Measurements from ENCODE around the gene RIMS1. TPM values are rescaled to one million over a fixed set of nuclear protein-coding genes. Genes with fewer than 3 reads are reported as not detected.

The RIMS1 gene
- total and polyA plus RNA-seq, 4 experiments from 2014 or later = not detected

- Mint-ChIP-seq H3K36me3 (no peaks in the 10 kb centered on the region), H3K4me3 (no peak overlapping the region), H3K27me3 (no peaks in the 10 kb centered on the region), H3K27ac (no peak overlapping the region), H3K4me1 (no peaks in the 10 kb centered on the region), H3K9me3 (peaks cover 0 to 15% (median 7%) of the 10 kb centered on the region in 8 donors)
- H3K36me3 ChIP-seq (ENCODE audit: insufficient read depth, low read length) = no peaks in the 10 kb centered on the region
- no peaks in the 10 kb centered on the region for H3K9me3 ChIP-seq (ENCODE audit: control insufficient read depth in 1 of 2, low read length in 2 of 2)
- no peak overlapping the region for H3K27ac ChIP-seq (ENCODE audit: low read depth, low read length)
- POLR2A ChIA-PET (ENCODE audit: partially characterized antibody) = no interaction called here
- intact Hi-C loops (cut with micrococcal nuclease) = no loop called here
- no peak for DNase-seq
- no peaks in the 10 kb centered on the region for H3K4me1 ChIP-seq (ENCODE audit: insufficient read depth, low read length)
- CTCF ChIA-PET (ENCODE audit: partially characterized antibody) = no interaction called here
- no peaks in the 10 kb centered on the region for H3K27me3 ChIP-seq (ENCODE audit: insufficient read depth, low read length)
- no peak overlapping the region for H3K4me3 ChIP-seq (ENCODE audit: low read length in 2 of 2)
Measured at GRCh38 chr6:72149715-72150114, 263.4 kb downstream of the RIMS1 start.

- no peak overlapping the region for H3K4me3 ChIP-seq (ENCODE audit: low read length in 2 of 2)
- H3K36me3 ChIP-seq (ENCODE audit: insufficient read depth, low read length) = no peaks in the 10 kb centered on the region
- no peak overlapping the region for H3K27ac Mint-ChIP-seq
- H3K27me3 ChIP-seq (ENCODE audit: insufficient read depth, low read length) = no peaks in the 10 kb centered on the region
- CTCF ChIA-PET (ENCODE audit: partially characterized antibody) = no interaction called here
- no peak overlapping the region for H3K27ac ChIP-seq (ENCODE audit: low read depth, low read length)
- no peaks in the 10 kb centered on the region for H3K4me1 ChIP-seq (ENCODE audit: insufficient read depth, low read length)
- no peaks in the 10 kb centered on the region for H3K4me1 Mint-ChIP-seq
- no peak overlapping the region for H3K4me3 Mint-ChIP-seq
- POLR2A ChIA-PET (ENCODE audit: partially characterized antibody) = no interaction called here
- DNase-seq = no peak
- no peaks in the 10 kb centered on the region for H3K27me3 Mint-ChIP-seq
- intact Hi-C loops (cut with micrococcal nuclease) = no loop called here
- H3K9me3 Mint-ChIP-seq = peaks cover 0 to 18% (median 6%) of the 10 kb centered on the region in 8 donors
- H3K36me3 Mint-ChIP-seq = no peaks in the 10 kb centered on the region
- H3K9me3 ChIP-seq (ENCODE audit: control insufficient read depth in 1 of 2, low read length in 2 of 2) = no peaks in the 10 kb centered on the region
Measured at GRCh38 chr6:72151742-72152141, 265.4 kb downstream of the RIMS1 start.

GRCh38 chr6:72175916-72176315 is 289.6 kb downstream of the RIMS1 start:
- ChIA-PET CTCF (ENCODE audit: partially characterized antibody) (no interaction called here), POLR2A (ENCODE audit: partially characterized antibody) (no interaction called here)
- Mint-ChIP-seq H3K4me3 (no peak overlapping the region), H3K36me3 (no peaks in the 10 kb centered on the region), H3K9me3 (peaks cover 0 to 4% (median 0%) of the 10 kb centered on the region in 8 donors), H3K27ac (no peak overlapping the region), H3K27me3 (peaks cover 2 to 4% of the 10 kb centered on the region in 2 donors), H3K4me1 (no peaks in the 10 kb centered on the region)
- Histone ChIP-seq H3K9me3 (ENCODE audit: control insufficient read depth in 1 of 2, low read length in 2 of 2) (no peaks in the 10 kb centered on the region), H3K27ac (ENCODE audit: low read depth, low read length) (no peak overlapping the region), H3K4me1 (ENCODE audit: insufficient read depth, low read length) (no peaks in the 10 kb centered on the region), H3K36me3 (ENCODE audit: insufficient read depth, low read length) (no peaks in the 10 kb centered on the region), H3K4me3 (ENCODE audit: low read length in 2 of 2) (no peak overlapping the region), H3K27me3 (ENCODE audit: insufficient read depth, low read length) (no peaks in the 10 kb centered on the region)
- intact Hi-C loops (cut with micrococcal nuclease) = no loop called here
- DNase-seq = no peak

GRCh38 chr6:72182337-72183246 is 296.2 kb downstream of the RIMS1 start:
- no peak overlapping the region for H3K4me3 ChIP-seq (ENCODE audit: low read length in 2 of 2)
- H3K9me3 Mint-ChIP-seq = peaks cover 0 to 17% (median 6%) of the 10 kb centered on the region in 8 donors
- no peak overlapping the region for H3K27ac Mint-ChIP-seq
- H3K9me3 ChIP-seq (ENCODE audit: control insufficient read depth in 1 of 2, low read length in 2 of 2) = no peaks in the 10 kb centered on the region
- H3K4me3 Mint-ChIP-seq = peak overlapping the region in 4 of 8 donors; percentile 23 to 68 (median 38)
- H3K27me3 Mint-ChIP-seq = peaks cover 17 to 18% of the 10 kb centered on the region in 2 donors
- no peak overlapping the region for H3K27ac ChIP-seq (ENCODE audit: low read depth, low read length)
- peaks cover 0 to 4% of the 10 kb centered on the region in 2 donors for H3K36me3 Mint-ChIP-seq
- no peaks in the 10 kb centered on the region for H3K36me3 ChIP-seq (ENCODE audit: insufficient read depth, low read length)
- H3K4me1 Mint-ChIP-seq = peaks cover 3 to 9% (median 4%) of the 10 kb centered on the region in 4 donors
- H3K27me3 ChIP-seq (ENCODE audit: insufficient read depth, low read length) = no peaks in the 10 kb centered on the region
- no peak for DNase-seq
- H3K4me1 ChIP-seq (ENCODE audit: insufficient read depth, low read length) = no peaks in the 10 kb centered on the region
- intact Hi-C loops (cut with micrococcal nuclease) = no loop called here
- POLR2A ChIA-PET (ENCODE audit: partially characterized antibody) = no interaction called here
- CTCF ChIA-PET (ENCODE audit: partially characterized antibody) = no interaction called here

GRCh38 chr6:72203983-72204382 is 317.6 kb downstream of the RIMS1 start:
- DNase-seq = no peak
- no peaks in the 10 kb centered on the region for H3K9me3 ChIP-seq (ENCODE audit: control insufficient read depth in 1 of 2, low read length in 2 of 2)
- H3K27me3 ChIP-seq (ENCODE audit: insufficient read depth, low read length) = no peaks in the 10 kb centered on the region
- CTCF ChIA-PET (ENCODE audit: partially characterized antibody) = no interaction called here
- H3K27me3 Mint-ChIP-seq = no peaks in the 10 kb centered on the region
- H3K27ac Mint-ChIP-seq = no peak overlapping the region
- H3K27ac ChIP-seq (ENCODE audit: low read depth, low read length) = no peak overlapping the region
- no peaks in the 10 kb centered on the region for H3K4me1 ChIP-seq (ENCODE audit: insufficient read depth, low read length)
- no peaks in the 10 kb centered on the region for H3K4me1 Mint-ChIP-seq
- H3K36me3 Mint-ChIP-seq = no peaks in the 10 kb centered on the region
- H3K36me3 ChIP-seq (ENCODE audit: insufficient read depth, low read length) = no peaks in the 10 kb centered on the region
- POLR2A ChIA-PET (ENCODE audit: partially characterized antibody) = no interaction called here
- no peak overlapping the region for H3K4me3 ChIP-seq (ENCODE audit: low read length in 2 of 2)
- H3K4me3 Mint-ChIP-seq = no peak overlapping the region
- intact Hi-C loops (cut with micrococcal nuclease) = no loop called here
- H3K9me3 Mint-ChIP-seq = peaks cover 0 to 2% (median 0%) of the 10 kb centered on the region in 8 donors

GRCh38 chr6:72205500-72205899 is 319.1 kb downstream of the RIMS1 start:
- H3K27me3 Mint-ChIP-seq = no peaks in the 10 kb centered on the region
- Histone ChIP-seq H3K36me3 (ENCODE audit: insufficient read depth, low read length) (no peaks in the 10 kb centered on the region), H3K9me3 (ENCODE audit: control insufficient read depth in 1 of 2, low read length in 2 of 2) (no peaks in the 10 kb centered on the region), H3K4me3 (ENCODE audit: low read length in 2 of 2) (no peak overlapping the region), H3K27me3 (ENCODE audit: insufficient read depth, low read length) (no peaks in the 10 kb centered on the region), H3K27ac (ENCODE audit: low read depth, low read length) (no peak overlapping the region), H3K4me1 (ENCODE audit: insufficient read depth, low read length) (no peaks in the 10 kb centered on the region)
- ChIA-PET POLR2A (ENCODE audit: partially characterized antibody) (no interaction called here), CTCF (ENCODE audit: partially characterized antibody) (no interaction called here)
- no peak overlapping the region for H3K27ac Mint-ChIP-seq
- H3K36me3 Mint-ChIP-seq = no peaks in the 10 kb centered on the region
- H3K4me1 Mint-ChIP-seq = no peaks in the 10 kb centered on the region
- no peak for DNase-seq
- intact Hi-C loops (cut with micrococcal nuclease) = no loop called here
- H3K4me3 Mint-ChIP-seq = no peak overlapping the region
- peaks cover 0 to 2% (median 0%) of the 10 kb centered on the region in 8 donors for H3K9me3 Mint-ChIP-seq

GRCh38 chr6:72206606-72207005 is 320.3 kb downstream of the RIMS1 start:
- Histone ChIP-seq H3K36me3 (ENCODE audit: insufficient read depth, low read length) (no peaks in the 10 kb centered on the region), H3K27me3 (ENCODE audit: insufficient read depth, low read length) (no peaks in the 10 kb centered on the region), H3K27ac (ENCODE audit: low read depth, low read length) (no peak overlapping the region), H3K9me3 (ENCODE audit: control insufficient read depth in 1 of 2, low read length in 2 of 2) (no peaks in the 10 kb centered on the region), H3K4me1 (ENCODE audit: insufficient read depth, low read length) (no peaks in the 10 kb centered on the region), H3K4me3 (ENCODE audit: low read length in 2 of 2) (no peak overlapping the region)
- no peak overlapping the region for H3K27ac Mint-ChIP-seq
- H3K9me3 Mint-ChIP-seq = peaks cover 0 to 2% (median 0%) of the 10 kb centered on the region in 8 donors
- no peaks in the 10 kb centered on the region for H3K27me3 Mint-ChIP-seq
- no peak overlapping the region for H3K4me3 Mint-ChIP-seq
- intact Hi-C loops (cut with micrococcal nuclease) = no loop called here
- no peaks in the 10 kb centered on the region for H3K36me3 Mint-ChIP-seq
- CTCF ChIA-PET (ENCODE audit: partially characterized antibody) = no interaction called here
- POLR2A ChIA-PET (ENCODE audit: partially characterized antibody) = no interaction called here
- DNase-seq = no peak
- H3K4me1 Mint-ChIP-seq = no peaks in the 10 kb centered on the region

Data from CD4-positive, alpha-beta memory T cell (primary cell).